Epithelial cell of esophagus (primary cell): Measurements from ENCODE around the gene KAZALD1.

ENCODE experiments used
- DNase-seq: peaks from one replicate; pipeline ENCODE4 v3.0.0; 2010; ENCODE audit warnings: low read depth
- H3K4me3 ChIP-seq: 2 replicates; pipeline ENCODE4 v1.5.1; 2011; ENCODE audit warnings: mild to moderate bottlenecking, low read length, control low read depth
- CTCF ChIP-seq: IDR thresholded peaks from 2 replicates; pipeline ENCODE4 v1.5.1; 2011; ENCODE audit warnings: low read depth, mild to moderate bottlenecking, low read length, control low read depth, inconsistent platforms; ENCODE audit not compliant: insufficient read depth; ENCODE audit errors: missing control alignments

KAZALD1 gene

DNA sequence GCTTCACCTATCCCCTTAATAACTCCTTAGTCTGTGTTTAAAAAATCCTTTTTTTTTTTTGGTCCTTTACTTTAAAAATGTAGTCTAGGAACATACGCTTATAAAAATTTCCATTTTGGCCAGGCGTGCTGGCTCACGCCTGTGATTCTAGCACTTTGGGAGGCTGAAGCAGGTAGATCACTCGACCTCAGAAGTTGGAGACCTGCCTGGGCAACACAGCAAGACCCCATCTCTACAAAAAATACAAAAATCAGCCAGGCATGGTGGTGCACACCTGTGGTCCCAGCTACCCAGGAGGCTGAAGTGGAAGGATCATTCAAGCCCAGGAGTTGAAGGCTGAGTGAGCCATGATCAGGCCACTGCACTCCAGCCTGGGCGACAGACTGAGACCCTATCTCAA lies 14.8 kb downstream of the KAZALD1 start:
- no peak overlapping the region for H3K4me3 ChIP-seq
- TF ChIP-seq CTCF = no peak
- no peak for DNase-seq

DNA sequence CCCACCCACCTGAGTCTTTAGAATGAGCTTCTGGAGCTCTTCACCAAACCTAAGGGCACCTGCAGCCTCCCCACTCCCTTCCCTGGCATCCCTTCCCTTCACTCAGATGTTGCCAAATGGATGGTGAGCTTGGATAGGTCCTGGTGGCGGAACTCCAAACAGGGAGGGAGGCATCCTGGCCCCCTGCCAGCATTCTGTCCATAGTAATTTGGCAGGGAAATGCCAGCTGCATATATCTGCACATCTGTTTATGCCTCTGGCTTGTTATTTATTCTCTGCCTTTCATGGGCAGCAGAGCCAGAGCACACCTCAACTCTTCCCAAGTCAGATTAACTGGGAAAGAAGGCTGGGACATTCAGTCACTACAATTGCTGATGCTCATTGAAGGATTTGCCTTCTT lies 18.1 kb downstream of the KAZALD1 start:
- TF ChIP-seq CTCF = no peak
- DNase-seq = no peak
- no peak overlapping the region for H3K4me3 ChIP-seq

GRCh38 chr10:101080933-101081931 lies 19.4 kb downstream of the KAZALD1 start:
- DNase-seq = peak; percentile 53
- TF ChIP-seq CTCF = no peak
- no peak overlapping the region for H3K4me3 ChIP-seq

DNA sequence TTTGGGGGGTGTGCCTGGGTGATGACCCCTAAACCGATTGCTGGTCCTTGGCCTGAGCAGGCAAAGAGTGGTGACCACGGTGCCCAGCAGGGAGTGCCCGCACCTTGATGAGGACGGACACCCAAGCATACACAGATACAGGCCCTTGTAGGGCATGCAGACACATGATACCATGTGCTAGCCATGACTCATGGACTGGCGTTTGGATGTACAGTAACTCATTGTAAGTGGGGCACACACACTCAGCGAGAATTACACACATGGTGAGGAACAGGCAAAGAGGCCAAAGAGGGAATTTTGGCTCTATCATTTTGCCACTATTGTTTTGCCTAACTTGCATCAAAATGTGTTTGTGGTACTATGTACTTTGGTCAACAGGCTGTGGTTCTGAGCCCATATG lies 24.1 kb downstream of the KAZALD1 start:
- peak; percentile 90 for DNase-seq
- TF ChIP-seq CTCF = no peak
- no peak overlapping the region for H3K4me3 ChIP-seq

- no peak overlapping the region for H3K4me3 ChIP-seq
- TF ChIP-seq CTCF = no peak
- DNase-seq = no peak
Observed at GRCh38 chr10:101087376-101087775, 25.6 kb downstream of the KAZALD1 start.

DNA sequence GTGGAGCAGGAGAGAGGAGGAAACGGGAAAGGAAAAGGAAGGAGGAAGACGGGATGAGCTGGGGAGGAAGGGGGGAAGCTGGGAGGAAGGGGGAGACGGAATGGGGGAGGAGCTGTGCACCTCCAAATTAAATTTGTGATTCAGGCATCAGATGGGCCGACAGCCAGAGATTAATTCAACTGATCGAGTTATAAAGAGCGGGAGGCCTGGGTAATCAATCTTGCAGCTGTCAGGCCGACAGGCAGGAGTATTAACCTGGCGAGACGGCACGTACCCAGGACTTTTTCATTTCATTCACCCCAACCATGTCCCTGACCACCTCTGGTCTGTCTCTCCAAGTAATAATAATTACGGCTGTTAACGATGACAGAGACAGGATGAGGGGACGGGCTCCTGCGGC lies 26.2 kb downstream of the KAZALD1 start:
- DNase-seq = no peak
- TF ChIP-seq CTCF = no peak
- H3K4me3 ChIP-seq = no peak overlapping the region
